ENCODE measurements around the gene MLXIP.

- no peak for TF ChIP-seq CTCF (IDR thresholded peaks at IDR 0.05)
- no peak for TF ChIP-seq EZH2 (IDR thresholded peaks at IDR 0.05)
These were observed 32.6 kb downstream of the MLXIP start for GRCh38 chr12:122111089-122111641.
